ENCODE data around the gene PPP6R1. TPM values are rescaled to one million over a fixed set of nuclear protein-coding genes. Genes with fewer than 3 reads are reported as not detected.
A peak's percentile ranks its signal among the peaks of the same experiment; 100 is the strongest.

PPP6R1 gene
- total RNA-seq, 2 experiments from 2014 or later, result 89.6 to 161 TPM

DNA sequence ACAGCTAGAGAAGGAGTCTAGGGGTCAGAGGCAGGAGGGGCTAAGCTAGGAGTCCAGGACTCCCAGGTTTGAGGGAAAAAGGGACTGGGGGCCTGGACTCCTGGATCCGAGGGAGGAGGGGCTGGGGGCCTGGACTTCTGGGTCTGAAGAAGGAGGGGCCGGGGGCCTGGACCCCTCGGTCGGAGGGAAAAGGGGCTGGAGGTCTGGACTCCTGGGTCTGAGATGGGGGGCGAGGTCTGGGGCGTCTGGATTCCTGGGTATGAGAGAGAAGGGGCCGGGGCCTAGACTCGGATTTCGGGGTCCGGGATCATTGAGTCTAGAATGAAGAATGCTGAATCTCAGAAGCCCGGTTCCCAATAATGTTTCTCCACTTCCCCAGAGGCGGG is 43.5 kb upstream of the PPP6R1 start:
- TF ChIP-seq EZH2phosphoT487 (IDR thresholded peaks at IDR 0.05; ENCODE audit: borderline replicate concordance, low read depth, low read length), result no peak
- TF ChIP-seq, protein P1, sequence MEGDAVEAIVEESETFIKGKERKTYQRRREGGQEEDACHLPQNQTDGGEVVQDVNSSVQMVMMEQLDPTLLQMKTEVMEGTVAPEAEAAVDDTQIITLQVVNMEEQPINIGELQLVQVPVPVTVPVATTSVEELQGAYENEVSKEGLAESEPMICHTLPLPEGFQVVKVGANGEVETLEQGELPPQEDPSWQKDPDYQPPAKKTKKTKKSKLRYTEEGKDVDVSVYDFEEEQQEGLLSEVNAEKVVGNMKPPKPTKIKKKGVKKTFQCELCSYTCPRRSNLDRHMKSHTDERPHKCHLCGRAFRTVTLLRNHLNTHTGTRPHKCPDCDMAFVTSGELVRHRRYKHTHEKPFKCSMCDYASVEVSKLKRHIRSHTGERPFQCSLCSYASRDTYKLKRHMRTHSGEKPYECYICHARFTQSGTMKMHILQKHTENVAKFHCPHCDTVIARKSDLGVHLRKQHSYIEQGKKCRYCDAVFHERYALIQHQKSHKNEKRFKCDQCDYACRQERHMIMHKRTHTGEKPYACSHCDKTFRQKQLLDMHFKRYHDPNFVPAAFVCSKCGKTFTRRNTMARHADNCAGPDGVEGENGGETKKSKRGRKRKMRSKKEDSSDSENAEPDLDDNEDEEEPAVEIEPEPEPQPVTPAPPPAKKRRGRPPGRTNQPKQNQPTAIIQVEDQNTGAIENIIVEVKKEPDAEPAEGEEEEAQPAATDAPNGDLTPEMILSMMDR (conservative IDR thresholded peaks at IDR 0.05; ENCODE audit: low read length), result no peak
- no peaks in the 10 kb centered on the region for H4K20me1 ChIP-seq (ENCODE audit: insufficient read depth, low read length)
- peak overlapping the region; percentile 71 for H3K4me2 ChIP-seq (ENCODE audit: low read length)
- no peaks in the 10 kb centered on the region for H3K9me2 ChIP-seq (ENCODE audit: insufficient read depth, low read length)
- ChIA-PET CTCF (ENCODE audit: unreplicated experiment) (interaction anchor here (0.6 to 1.2 kb wide), 2 partner anchors 48 to 82 kb away, joined by 3 read pairs; partner anchors contain the start of gene TMEM238), POLR2A (interaction anchor here (0.6 to 1.8 kb wide), 2 partner anchors 42 to 48 kb away, joined by 3 to 4 read pairs; no protein-coding TSS in a partner anchor)
- DNase-seq (ENCODE audit: low spot score), result no peak
- H3K9me3 ChIP-seq (ENCODE audit: low read length), result no peaks in the 10 kb centered on the region
- peak overlapping the region; percentile 15 for H3K27ac ChIP-seq (ENCODE audit: low read depth, low read length, poor library complexity, severe bottlenecking)
- intact Hi-C loops (cut with micrococcal nuclease; ENCODE audit: unreplicated experiment), result loop anchor here (5.0 kb wide), 1 partner anchor 35 kb away; the partner anchor contains the start of gene KMT5C
- H3K4me1 ChIP-seq (ENCODE audit: insufficient read depth, low read length, poor library complexity, severe bottlenecking), result peaks cover 43% of the 10 kb centered on the region
- H3K36me3 ChIP-seq (ENCODE audit: insufficient read depth, low read length), result peaks cover 37% of the 10 kb centered on the region
- H2AFZ ChIP-seq (ENCODE audit: low read length), result peak overlapping the region; percentile 32; the same call in 1 of the 2 replicates
- no TSS peak for BruUV-seq (replicated peaks)
- peak overlapping the region; percentile 56 for H3K4me3 ChIP-seq (ENCODE audit: low read depth, low read length, poor library complexity, severe bottlenecking)
- H3K79me2 ChIP-seq (ENCODE audit: insufficient read depth, low read depth, low read length), result no peaks in the 10 kb centered on the region

DNA sequence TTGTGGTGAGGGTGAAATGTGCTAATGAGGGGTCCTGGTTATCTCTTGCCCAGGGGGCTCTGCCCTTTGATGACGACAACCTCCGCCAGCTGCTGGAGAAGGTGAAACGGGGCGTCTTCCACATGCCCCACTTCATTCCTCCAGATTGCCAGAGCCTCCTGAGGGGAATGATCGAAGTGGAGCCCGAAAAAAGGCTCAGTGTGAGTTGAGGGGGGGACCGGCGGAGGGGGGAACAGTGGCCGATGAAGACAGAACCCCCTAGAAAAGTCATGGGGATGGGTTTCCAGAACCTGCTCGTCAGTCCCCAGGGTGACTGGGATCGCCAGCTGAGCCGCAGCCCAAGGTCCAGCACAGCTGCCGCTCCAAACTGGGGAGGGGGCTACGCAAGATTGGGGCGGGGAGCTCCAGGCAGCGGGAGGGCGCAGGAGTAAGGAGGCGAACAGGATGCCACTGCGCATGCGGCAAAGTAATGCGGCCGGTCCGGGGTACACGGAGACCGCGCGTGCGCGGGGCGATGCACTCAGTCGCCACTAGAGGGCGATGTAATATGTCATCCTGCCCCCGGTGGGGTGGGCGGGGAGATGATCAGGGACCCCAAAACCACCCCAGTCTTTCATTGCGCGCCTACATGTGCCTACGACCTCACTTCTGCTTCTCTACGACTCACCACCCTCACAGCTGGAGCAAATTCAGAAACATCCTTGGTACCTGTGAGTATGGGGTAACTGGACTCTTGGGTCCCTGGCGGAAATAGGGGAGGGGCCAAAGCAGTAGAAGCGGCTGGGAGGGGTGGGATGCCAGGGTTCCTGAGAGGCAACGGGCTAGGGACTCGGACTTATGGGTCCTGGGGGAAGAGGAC is 42.9 kb upstream of the PPP6R1 start:
- Histone ChIP-seq H3K9me3 (ENCODE audit: low read length) (no peaks in the 10 kb centered on the region), H3K4me1 (ENCODE audit: insufficient read depth, low read length, poor library complexity, severe bottlenecking) (peaks cover 37% of the 10 kb centered on the region), H3K36me3 (ENCODE audit: insufficient read depth, low read length) (peaks cover 35% of the 10 kb centered on the region), H3K27ac (ENCODE audit: low read depth, low read length, poor library complexity, severe bottlenecking) (peak overlapping the region; percentile 15), H3K79me2 (ENCODE audit: insufficient read depth, low read depth, low read length) (no peaks in the 10 kb centered on the region), H3K4me2 (ENCODE audit: low read length) (peak overlapping the region; percentile 71), H3K4me3 (ENCODE audit: low read depth, low read length, poor library complexity, severe bottlenecking) (peak overlapping the region; percentile 56), H2AFZ (ENCODE audit: low read length) (peak overlapping the region; percentile 32; the same call in 1 of the 2 replicates), H4K20me1 (ENCODE audit: insufficient read depth, low read length) (no peaks in the 10 kb centered on the region), H3K9me2 (ENCODE audit: insufficient read depth, low read length) (no peaks in the 10 kb centered on the region)
- POLR2A ChIA-PET, result interaction anchor here (0.8 to 1.8 kb wide), 2 partner anchors 23 to 47 kb away, joined by 4 to 5 read pairs; no protein-coding TSS in a partner anchor
- TF ChIP-seq, protein P1 (conservative IDR thresholded peaks at IDR 0.05; ENCODE audit: low read length), result peak; percentile 96
- no peak for TF ChIP-seq EZH2phosphoT487 (IDR thresholded peaks at IDR 0.05; ENCODE audit: borderline replicate concordance, low read depth, low read length)
- intact Hi-C loops (cut with micrococcal nuclease; ENCODE audit: unreplicated experiment), result loop anchor here (5.0 kb wide), 1 partner anchor 36 kb away; the partner anchor contains the start of gene KMT5C
- DNase-seq (ENCODE audit: low spot score), result peak; percentile 91
- no TSS peak for BruUV-seq (replicated peaks)
- CTCF ChIA-PET (ENCODE audit: unreplicated experiment), result interaction anchor here (0.6 to 1.2 kb wide), 5 partner anchors 10 to 158 kb away, joined by 3 to 5 read pairs (median 3); partner anchors contain the start of gene TMEM238

Measured in OCI-LY7 (cell line).